ENCODE measurements around the gene SIGLEC1. TPM values are rescaled to one million over a fixed set of nuclear protein-coding genes. Genes with fewer than 3 reads are reported as not detected.

The SIGLEC1 gene
- total and polyA plus RNA-seq, 2 donors = 0.90 to 21.9 TPM

Other genes with a start within 250 kb of the SIGLEC1 start
- gene ATRN, start 241.6 kb downstream of the SIGLEC1 start, total RNA-seq = 7.4 TPM
- gene ATRN, start 241.6 kb downstream of the SIGLEC1 start, polyA plus RNA-seq = 4.8 TPM
- gene GFRA4, start 49.2 kb downstream of the SIGLEC1 start, total RNA-seq = 0.19 TPM
- 0.21 TPM for gene GFRA4, start 49.2 kb downstream of the SIGLEC1 start, polyA plus RNA-seq
- gene ADAM33, start 30.6 kb downstream of the SIGLEC1 start, total RNA-seq = 0.90 TPM
- gene ADAM33, start 30.6 kb downstream of the SIGLEC1 start, polyA plus RNA-seq = 3.6 TPM
- 1.5 TPM for gene HSPA12B, start 20.1 kb upstream of the SIGLEC1 start, total RNA-seq
- gene HSPA12B, start 20.1 kb upstream of the SIGLEC1 start, polyA plus RNA-seq = 2.3 TPM
- 23.6 TPM for gene ADISSP, start 55.2 kb upstream of the SIGLEC1 start, total RNA-seq
- 21.4 TPM for gene ADISSP, start 55.2 kb upstream of the SIGLEC1 start, polyA plus RNA-seq
- gene SPEF1, start 68.8 kb upstream of the SIGLEC1 start, total RNA-seq = 0.05 TPM
- gene SPEF1, start 68.8 kb upstream of the SIGLEC1 start, polyA plus RNA-seq = 0.16 TPM
- 36.8 TPM for gene CENPB, start 74.1 kb upstream of the SIGLEC1 start, total RNA-seq
- 36.2 TPM for gene CENPB, start 74.1 kb upstream of the SIGLEC1 start, polyA plus RNA-seq
- 21.1 TPM for gene CDC25B, start 83.7 kb upstream of the SIGLEC1 start, total RNA-seq
- 56.4 TPM for gene CDC25B, start 83.7 kb upstream of the SIGLEC1 start, polyA plus RNA-seq
- 6.9 TPM for gene AP5S1, start 107.9 kb upstream of the SIGLEC1 start, total RNA-seq
- gene AP5S1, start 107.9 kb upstream of the SIGLEC1 start, polyA plus RNA-seq = 8.4 TPM
- 8.1 TPM for gene MAVS, start 134.2 kb upstream of the SIGLEC1 start, total RNA-seq
- 18.8 TPM for gene MAVS, start 134.2 kb upstream of the SIGLEC1 start, polyA plus RNA-seq
- 36.9 TPM for gene PANK2, start 176.8 kb upstream of the SIGLEC1 start, total RNA-seq
- 40.6 TPM for gene PANK2, start 176.8 kb upstream of the SIGLEC1 start, polyA plus RNA-seq

Measured in thymus (tissue), 2 donors.